Measurements from ENCODE around the gene MYL5. TPM values are rescaled to one million over a fixed set of nuclear protein-coding genes. Genes with fewer than 3 reads are reported as not detected.

Gene MYL5
- total RNA-seq, 4 donors from 2014 or later: 1.5 to 12.6 (median 3.8) TPM

GRCh38 chr4:661231-661630 lies 13.1 kb upstream of the MYL5 start:
- Histone ChIP-seq H3K27ac (no peak overlapping the region), H3K9me3 (no peaks in the 10 kb centered on the region), H3K4me1 (peaks cover 0 to 18% (median 8%) of the 10 kb centered on the region in 3 donors), H3K36me3 (no peaks in the 10 kb centered on the region), H3K27me3 (peaks cover 51% of the 10 kb centered on the region), H3K4me3 (no peak overlapping the region)
- no peak for ATAC-seq
- 90 to 100% methylated on average over 3 of the region's 3 CpGs for WGBS, 2 donors (ENCODE audit: low coverage in 1 of 2)
- TF ChIP-seq EP300 (IDR thresholded peaks at IDR 0.05) (no peak), POLR2AphosphoS5 (IDR thresholded peaks at IDR 0.05) (no peak), POLR2A (IDR thresholded peaks at IDR 0.05) (no peak), CTCF (IDR thresholded peaks at IDR 0.05) (no peak)

DNA sequence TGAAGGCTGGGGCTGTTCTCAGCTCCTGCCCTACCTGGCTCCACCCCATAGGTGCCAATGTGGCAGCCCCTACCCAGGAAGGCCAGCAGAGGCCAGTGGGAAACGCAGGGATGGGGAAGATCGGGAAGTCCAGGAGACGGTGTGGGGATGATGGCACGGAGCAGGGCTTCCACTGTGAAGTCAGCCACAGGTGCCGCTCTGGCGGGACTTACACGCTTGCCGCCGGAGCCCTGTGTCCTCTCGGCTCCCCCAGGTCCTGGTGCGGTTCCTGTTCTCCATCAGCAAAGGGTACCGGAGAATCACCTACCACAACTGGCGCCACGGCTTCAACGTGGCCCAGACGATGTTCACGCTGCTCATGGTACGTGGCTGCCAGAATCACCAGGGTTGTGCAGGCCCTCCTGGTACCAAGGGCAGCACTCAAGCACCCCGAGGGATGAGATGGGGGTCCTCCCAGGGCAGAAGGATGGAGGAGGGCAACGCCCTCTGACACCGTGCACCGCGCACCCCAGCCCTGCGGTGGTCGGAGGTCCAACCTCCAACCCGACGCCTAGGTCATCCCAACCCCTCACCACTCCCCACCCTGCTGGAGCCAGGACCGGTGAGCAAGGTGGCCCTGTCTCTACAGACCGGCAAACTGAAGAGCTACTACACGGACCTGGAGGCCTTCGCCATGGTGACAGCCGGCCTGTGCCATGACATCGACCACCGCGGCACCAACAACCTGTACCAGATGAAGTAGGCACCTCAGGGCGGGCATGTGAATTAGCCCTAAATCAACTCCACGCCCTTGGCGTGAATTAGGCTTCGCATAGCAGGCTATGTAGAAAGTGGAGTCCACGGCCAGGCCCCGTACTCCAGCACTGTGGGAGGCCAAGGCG lies 12.2 kb upstream of the MYL5 start:
- Histone ChIP-seq H3K27me3 (peaks cover 50% of the 10 kb centered on the region), H3K4me1 (peaks cover 0 to 18% (median 8%) of the 10 kb centered on the region in 3 donors), H3K27ac (no peak overlapping the region), H3K36me3 (no peaks in the 10 kb centered on the region), H3K4me3 (no peak overlapping the region), H3K9me3 (no peaks in the 10 kb centered on the region)
- ATAC-seq: no peak
- TF ChIP-seq EP300 (IDR thresholded peaks at IDR 0.05) (no peak), POLR2AphosphoS5 (IDR thresholded peaks at IDR 0.05) (no peak), POLR2A (IDR thresholded peaks at IDR 0.05) (no peak), CTCF (IDR thresholded peaks at IDR 0.05) (no peak)
- WGBS, 2 donors (ENCODE audit: low coverage in 1 of 2): 93% methylated on average over 3 of the region's 42 CpGs; no CpG with 5 or more reads in 1 of the 2 donors

DNA sequence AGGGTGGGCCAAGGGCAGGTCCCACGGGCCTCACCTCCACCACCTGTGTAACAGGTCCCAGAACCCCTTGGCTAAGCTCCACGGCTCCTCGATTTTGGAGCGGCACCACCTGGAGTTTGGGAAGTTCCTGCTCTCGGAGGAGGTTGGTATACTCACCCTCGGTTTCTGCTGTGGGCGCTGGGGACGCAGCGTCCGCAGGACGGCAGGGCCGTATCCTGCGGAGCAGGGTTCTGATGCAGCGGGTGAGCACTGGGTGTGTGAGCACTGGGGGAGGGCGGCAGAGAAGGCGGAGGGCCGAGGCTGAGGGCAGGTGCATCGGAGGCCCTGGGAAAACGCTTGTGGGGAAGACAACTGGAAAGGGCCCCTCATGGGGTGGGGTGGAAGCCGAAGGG lies 11.3 kb upstream of the MYL5 start:
- Histone ChIP-seq H3K9me3 (no peaks in the 10 kb centered on the region), H3K27me3 (peaks cover 48% of the 10 kb centered on the region), H3K27ac (peak overlapping the region in 2 of 4 donors; percentile 57 to 72), H3K4me1 (peaks cover 0 to 18% (median 8%) of the 10 kb centered on the region in 3 donors), H3K36me3 (no peaks in the 10 kb centered on the region), H3K4me3 (peak overlapping the region in 1 of 2 donors; percentile 68)
- 31% methylated on average over 5 of the region's 20 CpGs; no CpG with 5 or more reads in 1 of the 2 donors for WGBS, 2 donors (ENCODE audit: low coverage in 1 of 2)
- no peak for ATAC-seq
- TF ChIP-seq EP300 (IDR thresholded peaks at IDR 0.05) (no peak), POLR2AphosphoS5 (IDR thresholded peaks at IDR 0.05) (no peak), CTCF (IDR thresholded peaks at IDR 0.05) (no peak), POLR2A (IDR thresholded peaks at IDR 0.05) (no peak)

DNA sequence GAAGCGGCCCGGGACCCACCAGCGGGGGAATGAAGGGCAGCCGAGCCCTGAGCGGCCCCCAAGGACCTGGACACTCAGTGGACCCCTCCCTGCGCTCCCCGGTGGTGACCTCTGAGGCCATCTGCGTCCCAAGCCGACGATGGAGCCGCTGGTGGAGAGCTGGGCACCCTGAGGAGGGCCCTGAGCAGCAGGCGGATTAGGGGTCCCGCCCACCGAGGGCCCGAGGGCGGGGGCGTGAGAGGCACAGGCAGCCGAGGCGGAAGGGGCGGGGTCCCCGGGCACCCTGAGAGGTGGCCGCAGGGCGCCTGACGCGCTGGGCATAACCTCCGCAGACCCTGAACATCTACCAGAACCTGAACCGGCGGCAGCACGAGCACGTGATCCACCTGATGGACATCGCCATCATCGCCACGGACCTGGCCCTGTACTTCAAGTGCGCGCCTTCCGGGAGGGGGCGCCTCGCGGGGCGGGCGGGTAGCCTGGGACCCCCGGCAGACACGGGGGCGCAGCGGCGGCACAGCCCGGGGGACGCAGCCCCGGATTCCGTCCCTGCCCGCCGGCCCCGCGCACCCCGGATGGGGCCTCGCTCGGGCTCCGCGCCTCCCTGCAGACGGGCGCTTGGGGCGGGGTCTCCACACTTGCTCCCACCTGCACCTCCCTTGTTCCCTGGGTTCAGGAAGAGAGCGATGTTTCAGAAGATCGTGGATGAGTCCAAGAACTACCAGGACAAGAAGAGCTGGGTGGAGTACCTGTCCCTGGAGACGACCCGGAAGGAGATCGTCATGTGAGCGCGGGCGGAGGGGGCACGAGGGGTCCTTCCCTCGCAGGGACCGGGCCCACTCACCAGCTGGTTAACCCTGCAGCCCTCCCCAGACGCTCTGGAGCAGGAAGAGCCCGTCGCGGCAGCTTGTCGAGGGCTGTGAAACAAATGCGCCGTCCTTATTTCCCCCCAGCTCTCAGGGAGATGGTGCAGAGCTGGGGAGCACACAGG lies 10.6 kb upstream of the MYL5 start:
- no peak for TF ChIP-seq EP300 (IDR thresholded peaks at IDR 0.05)
- no peak for TF ChIP-seq POLR2A (IDR thresholded peaks at IDR 0.05)
- TF ChIP-seq POLR2AphosphoS5 (IDR thresholded peaks at IDR 0.05): no peak
- WGBS, 2 donors (ENCODE audit: low coverage in 1 of 2): 4 to 17% methylated on average over 4 to 6 of the region's 80 CpGs
- H3K36me3 ChIP-seq: no peaks in the 10 kb centered on the region
- peak overlapping the region; percentile 28 to 68 for H3K4me3 ChIP-seq
- no peaks in the 10 kb centered on the region for H3K9me3 ChIP-seq
- peaks cover 0 to 18% (median 8%) of the 10 kb centered on the region in 3 donors for H3K4me1 ChIP-seq
- peak; percentile 40 for ATAC-seq
- peak overlapping the region in 2 of 4 donors; percentile 57 to 72 for H3K27ac ChIP-seq
- H3K27me3 ChIP-seq: peaks cover 48% of the 10 kb centered on the region

DNA sequence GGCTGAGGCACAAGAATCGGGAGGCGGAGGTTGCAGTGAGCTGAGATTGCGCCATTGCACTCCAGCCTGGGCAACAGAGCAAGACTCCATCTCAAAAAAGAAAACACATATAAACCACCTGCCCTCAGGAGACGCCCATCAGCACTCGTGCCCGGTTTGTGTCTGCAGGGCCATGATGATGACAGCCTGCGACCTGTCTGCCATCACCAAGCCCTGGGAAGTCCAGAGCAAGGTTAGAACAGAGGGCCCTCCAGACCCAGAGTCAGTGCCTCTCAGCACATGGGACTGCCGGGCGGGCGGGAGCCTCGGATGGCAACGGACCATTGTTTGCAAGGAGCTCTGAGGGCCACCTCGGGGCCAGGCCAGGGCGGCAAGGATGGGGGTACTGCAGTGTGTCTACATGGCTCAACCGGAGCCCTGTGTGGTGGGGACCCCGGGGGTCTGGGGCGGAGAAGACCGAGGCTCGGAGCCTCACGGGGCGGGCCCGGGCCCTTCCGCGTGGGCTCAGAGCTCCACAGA lies 9.6 kb upstream of the MYL5 start:
- peaks cover 0 to 18% (median 8%) of the 10 kb centered on the region in 3 donors for H3K4me1 ChIP-seq
- H3K27ac ChIP-seq: no peak overlapping the region
- peaks cover 48% of the 10 kb centered on the region for H3K27me3 ChIP-seq
- peak overlapping the region in 1 of 2 donors; percentile 68 for H3K4me3 ChIP-seq
- H3K36me3 ChIP-seq: no peaks in the 10 kb centered on the region
- no peak for TF ChIP-seq CTCF (IDR thresholded peaks at IDR 0.05)
- TF ChIP-seq POLR2AphosphoS5 (IDR thresholded peaks at IDR 0.05): no peak
- no peak for TF ChIP-seq EP300 (IDR thresholded peaks at IDR 0.05)
- TF ChIP-seq POLR2A (IDR thresholded peaks at IDR 0.05): no peak
- H3K9me3 ChIP-seq: no peaks in the 10 kb centered on the region
- ATAC-seq: no peak
- WGBS, 2 donors (ENCODE audit: low coverage in 1 of 2): 80% methylated on average over 1 of the region's 24 CpGs; no CpG with 5 or more reads in 1 of the 2 donors

All from gastroesophageal sphincter (tissue), 4 donors.